B cell (primary cell): ENCODE results near the gene THRB.
"Not testable (repeated sequence)": the region's sequence is repeated elsewhere in the genome, so short reads cannot be mapped to it uniquely, and the experiment has no call there.

Experiments
- EZH2 ChIP-seq: IDR thresholded peaks from 2 replicates; pipeline ENCODE4 v1.6.1; 2012; ENCODE audit warnings: borderline replicate concordance, low read depth, mild to moderate bottlenecking, moderate library complexity, low read length; ENCODE audit not compliant: insufficient read depth, poor library complexity, severe bottlenecking
- TF ChIP-seq, protein P1 (sequence below): fragments of 200-600 bp; IDR thresholded peaks from one replicate; pipeline ENCODE4 v1.8.0; 2022; ENCODE audit warnings: antibody characterized with exemption, mild to moderate bottlenecking

DNA sequence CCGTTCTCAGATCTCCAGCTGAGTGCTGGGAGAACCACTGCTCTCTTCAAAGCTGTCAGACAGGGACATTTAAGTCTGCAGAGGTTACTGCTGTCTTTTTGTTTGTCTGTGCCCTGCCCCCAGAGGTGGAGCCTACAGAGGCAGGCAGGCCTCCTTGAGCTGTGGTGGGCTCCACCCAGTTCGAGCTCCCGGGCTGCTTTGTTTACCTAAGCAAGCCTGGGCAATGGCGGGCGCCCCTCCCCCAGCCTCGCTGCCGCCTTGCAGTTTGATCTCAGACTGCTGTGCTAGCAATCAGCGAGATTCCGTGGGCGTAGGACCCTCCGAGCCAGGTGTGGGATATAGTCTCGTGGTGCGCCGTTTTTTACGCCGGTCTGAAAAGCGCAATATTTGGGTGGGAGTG is 399.8 kb downstream of the THRB start:
- not testable (repeated sequence) for TF ChIP-seq EZH2
- TF ChIP-seq, protein P1, sequence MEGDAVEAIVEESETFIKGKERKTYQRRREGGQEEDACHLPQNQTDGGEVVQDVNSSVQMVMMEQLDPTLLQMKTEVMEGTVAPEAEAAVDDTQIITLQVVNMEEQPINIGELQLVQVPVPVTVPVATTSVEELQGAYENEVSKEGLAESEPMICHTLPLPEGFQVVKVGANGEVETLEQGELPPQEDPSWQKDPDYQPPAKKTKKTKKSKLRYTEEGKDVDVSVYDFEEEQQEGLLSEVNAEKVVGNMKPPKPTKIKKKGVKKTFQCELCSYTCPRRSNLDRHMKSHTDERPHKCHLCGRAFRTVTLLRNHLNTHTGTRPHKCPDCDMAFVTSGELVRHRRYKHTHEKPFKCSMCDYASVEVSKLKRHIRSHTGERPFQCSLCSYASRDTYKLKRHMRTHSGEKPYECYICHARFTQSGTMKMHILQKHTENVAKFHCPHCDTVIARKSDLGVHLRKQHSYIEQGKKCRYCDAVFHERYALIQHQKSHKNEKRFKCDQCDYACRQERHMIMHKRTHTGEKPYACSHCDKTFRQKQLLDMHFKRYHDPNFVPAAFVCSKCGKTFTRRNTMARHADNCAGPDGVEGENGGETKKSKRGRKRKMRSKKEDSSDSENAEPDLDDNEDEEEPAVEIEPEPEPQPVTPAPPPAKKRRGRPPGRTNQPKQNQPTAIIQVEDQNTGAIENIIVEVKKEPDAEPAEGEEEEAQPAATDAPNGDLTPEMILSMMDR: not testable (repeated sequence)
